Kidney (tissue), 14 donors: Measurements from ENCODE around the gene LY6G6C. TPM values are rescaled to one million over a fixed set of nuclear protein-coding genes. Genes with fewer than 3 reads are reported as not detected.

Experiments used
- DNase-seq, 5 donors: peaks; one replicate each; pipeline ENCODE4 v3.0.0-alpha.2; 2013 to 2020
- FAIRE-seq: peaks from 2 replicates; lab custom pipeline; 2012; peaks lifted over from hg19 to GRCh38; lab: Jason Lieb, UNC
- H3K27ac ChIP-seq, 2 donors: one replicate each; pipeline ENCODE4 v1.7.0; 2013; ENCODE audit warnings: low read depth in 2 of 2, low read length in 2 of 2, inconsistent platforms in 1 of 2
- H3K27me3 ChIP-seq: one replicate; pipeline ENCODE4 v1.7.1; 2013; ENCODE audit warnings: low read length, inconsistent platforms; ENCODE audit not compliant: control insufficient read depth, insufficient read depth
- H3K36me3 ChIP-seq, 3 donors: one replicate each; pipeline versions ENCODE4 v1.7.0 to v1.7.1; 2013; ENCODE audit warnings: low read length in 3 of 3, control low read depth in 1 of 3, inconsistent platforms in 1 of 3; ENCODE audit not compliant: insufficient read depth in 3 of 3, control insufficient read depth in 2 of 3
- H3K4me1 ChIP-seq, 3 donors: one replicate each; pipeline versions ENCODE4 v1.7.0 to v1.7.1; 2013; ENCODE audit warnings: low read length in 3 of 3, inconsistent platforms in 1 of 3, low read depth in 1 of 3; ENCODE audit not compliant: control insufficient read depth in 2 of 3, insufficient read depth in 2 of 3
- H3K4me3 ChIP-seq, 3 donors: one replicate each; pipeline versions ENCODE4 v1.7.0 to v1.8.1; 2013; ENCODE audit warnings: low read length in 3 of 3, control low read depth in 1 of 3, inconsistent platforms in 1 of 3
- H3K9ac ChIP-seq, 3 donors: one replicate each; pipeline versions ENCODE4 v1.7.0 to v1.7.1; 2013; ENCODE audit warnings: low read length in 3 of 3, control low read depth in 1 of 3, inconsistent platforms in 1 of 3
- H3K9me3 ChIP-seq, 3 donors: one replicate each; pipeline versions ENCODE4 v1.7.0 to v1.7.1; 2013; ENCODE audit warnings: low read length in 3 of 3, control low read depth in 1 of 3, inconsistent platforms in 1 of 3; ENCODE audit not compliant: control insufficient read depth in 2 of 3, insufficient read depth in 1 of 3
- CTCF ChIP-seq: IDR thresholded peaks from 3 replicates; pipeline ENCODE4 v1.5.1; 2012; ENCODE audit warnings: mild to moderate bottlenecking, moderate library complexity, borderline replicate concordance; ENCODE audit not compliant: insufficient read depth; ENCODE audit errors: extremely low read depth
- intact Hi-C: fragments of 100-400 bp; cut with DNase I; formaldehyde crosslinking; loops from one replicate; pipeline ENCODE4 v1.11.1; 2022
- polyA plus RNA-seq: library from polyadenylated mRNA; stranded (reverse); fragments of 350-450 nt; fragmentation: Illumina TruSeq; extraction: RNeasy Lipid Tissue Mini Kit (QIAGEN cat#74804); gene quantifications from one replicate; pipeline ENCODE4 v1.2.3, GENCODE V29; 2014; ENCODE audit warnings: low read depth, low replicate concordance; ENCODE audit not compliant: insufficient read depth
- total RNA-seq: library from RNA; stranded (reverse); fragmentation: NEBNext Ultra II Directional; extraction: Animal tissue kit (Norgen Biotek cat#: 25700); gene quantifications from one replicate; pipeline ENCODE4 v1.2.1, GENCODE V29; 2021
- donor health status: control.
- donor health status: control.
- donor health status: control.
- donor health status: control.
- donor health status: control.
- donor health status: DM: yes; HTN: yes; CAD: no.
- donor health status: Normal renal cell carcinoma (clear cell type).

The LY6G6C gene
- total and polyA plus RNA-seq, 2 donors from 2014 or later: not detected

GRCh38 chr6:31723245-31723979 lies 1.9 kb upstream of the LY6G6C start, which contains the start of gene MPIG6B:
MPIG6B (plus strand) TSS chr6:31723373; CDS start chr6:31723384, 11 bp downstream.
- FAIRE-seq: no peak
- intact Hi-C loops: no loop called here

GRCh38 chr6:31722173-31722572 lies 627 bp upstream of the LY6G6C start:
- Histone ChIP-seq H3K9ac (no peak overlapping the region), H3K4me1 (no peaks in the 10 kb centered on the region), H3K27me3 (no peaks in the 10 kb centered on the region), H3K27ac (no peak overlapping the region), H3K4me3 (no peak overlapping the region), H3K9me3 (no peaks in the 10 kb centered on the region), H3K36me3 (peaks cover 5 to 14% (median 6%) of the 10 kb centered on the region in 3 donors)
- FAIRE-seq (no peak), DNase-seq (peak in 1 of 5 donors; percentile 34)
- intact Hi-C loops: no loop called here
- TF ChIP-seq CTCF: no peak

More at GRCh38 chr6:31723245-31723979, 1.9 kb upstream of the LY6G6C start, which contains the start of gene MPIG6B:
- Histone ChIP-seq H3K4me3 (no peak within 1 kb of the TSS), H3K9me3 (no peaks in the 10 kb centered on the region), H3K27ac (no peak within 1 kb of the TSS), H3K4me1 (peaks cover 0 to 2% (median 0%) of the 10 kb centered on the region in 3 donors), H3K9ac (no peak within 1 kb of the TSS), H3K27me3 (no peaks in the 10 kb centered on the region), H3K36me3 (peaks cover 7 to 21% (median 10%) of the 10 kb centered on the region in 3 donors)
- no peak for TF ChIP-seq CTCF
- no peak for DNase-seq

GRCh38 chr6:31720196-31720770 lies 1.3 kb downstream of the LY6G6C start:
- no peak for FAIRE-seq
- Histone ChIP-seq H3K4me3 (no peak overlapping the region), H3K9me3 (no peaks in the 10 kb centered on the region), H3K27ac (no peak overlapping the region), H3K27me3 (no peaks in the 10 kb centered on the region), H3K4me1 (no peaks in the 10 kb centered on the region), H3K36me3 (no peaks in the 10 kb centered on the region), H3K9ac (no peak overlapping the region)
- intact Hi-C loops: no loop called here
- no peak for TF ChIP-seq CTCF
- no peak for DNase-seq
